RPMI8226 (cell line): ENCODE results near the gene MRPS26.
"Not testable (repeated sequence)": the region's sequence is repeated elsewhere in the genome, so short reads cannot be mapped to it uniquely, and the experiment has no call there.

Experiments used
- DNase-seq: peaks from one replicate; pipeline ENCODE4 v3.0.0-alpha.2; 2015

Gene MRPS26

GRCh38 chr20:3045816-3046676 is at the start of gene MRPS26:
Gene MRPS26, plus strand, starts transcription at chr20:3046052. Its CDS starts 17 bp downstream, at chr20:3046069.
- DNase-seq: peak; percentile 95

DNA sequence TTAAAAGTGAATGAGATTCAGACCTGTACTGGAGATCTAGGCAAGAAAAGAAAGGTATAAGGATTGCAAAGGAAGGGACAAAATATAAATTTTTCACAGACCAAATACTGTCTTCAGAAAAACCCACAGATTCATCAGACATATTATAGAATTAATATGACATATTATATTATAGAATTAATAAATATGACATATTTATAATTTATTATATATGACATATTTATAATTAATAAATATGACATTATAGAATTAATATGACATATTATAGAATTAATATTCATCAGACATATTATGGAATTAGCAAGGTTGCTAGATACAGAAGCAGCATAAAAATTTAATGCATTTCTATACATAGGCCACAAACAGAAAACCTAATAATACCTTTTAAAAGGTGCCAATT is 47.1 kb upstream of the MRPS26 start:
- no peak for DNase-seq

GRCh38 chr20:3000852-3001523 is 44.9 kb upstream of the MRPS26 start:
- DNase-seq: peak; percentile 72

- no peak for DNase-seq
Observed at GRCh38 chr20:3003416-3003815, 42.4 kb upstream of the MRPS26 start.

GRCh38 chr20:3010985-3011723 is 34.7 kb upstream of the MRPS26 start:
- DNase-seq: no peak

DNA sequence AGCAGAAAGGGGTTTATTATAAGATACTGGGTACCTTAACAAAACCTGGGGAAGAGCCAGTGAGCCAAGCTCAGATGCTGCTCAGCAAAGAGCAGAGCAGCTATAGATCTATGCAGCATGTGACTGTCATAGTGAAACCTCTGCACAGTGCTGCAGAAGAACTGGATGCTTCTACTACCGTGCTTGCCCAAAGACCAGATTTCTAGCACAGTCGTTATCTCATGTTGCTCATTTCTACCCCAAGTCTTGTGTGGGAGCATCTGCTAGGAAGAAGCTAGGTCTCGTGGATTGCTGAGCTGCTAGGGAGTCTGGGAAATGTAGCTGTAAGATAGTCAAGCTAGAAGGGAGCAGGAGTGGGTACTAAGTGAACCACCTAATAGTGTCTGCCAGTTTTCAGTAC is 34.1 kb upstream of the MRPS26 start:
- DNase-seq: no peak

- no peak for DNase-seq
Observed at GRCh38 chr20:3013771-3014170, 32.1 kb upstream of the MRPS26 start.

DNA sequence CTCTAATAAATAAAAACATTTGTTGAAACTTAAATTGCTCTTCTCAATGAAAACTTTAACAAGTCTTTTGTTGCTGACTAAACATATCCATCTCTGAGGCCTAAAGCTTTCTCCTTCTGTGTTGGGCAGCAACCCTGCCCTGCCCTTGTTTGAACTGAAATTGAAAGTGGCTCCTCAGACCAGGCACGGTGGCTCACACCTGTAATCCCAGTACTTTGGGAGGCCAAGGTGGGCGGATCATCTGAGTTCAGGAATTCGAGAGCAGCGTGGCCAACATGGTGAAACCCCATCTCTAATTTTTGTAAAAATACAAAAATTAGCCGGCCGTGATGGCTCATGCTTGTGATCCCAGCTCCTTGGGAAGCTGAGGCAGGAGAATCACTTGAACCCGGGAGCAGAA is 31.7 kb upstream of the MRPS26 start:
- no peak for DNase-seq

DNA sequence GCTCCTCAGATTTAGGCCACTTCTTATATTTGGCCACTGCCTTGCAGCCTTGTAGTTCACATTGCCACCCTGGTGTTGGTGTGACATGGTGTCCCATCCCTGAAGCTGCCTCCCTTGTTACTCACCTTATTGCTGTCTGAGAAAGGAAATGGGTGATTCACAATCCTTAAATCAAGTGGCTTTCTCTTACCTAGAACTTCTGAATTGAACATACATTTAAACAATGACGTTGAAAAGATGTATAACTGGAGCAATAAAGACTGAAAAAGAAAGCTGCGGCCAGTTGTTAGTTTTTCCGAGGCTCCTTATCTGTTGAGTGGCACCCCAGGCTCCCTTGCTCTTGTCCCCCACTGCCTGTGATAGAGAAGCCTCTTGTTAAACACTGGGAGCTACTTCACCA is 31.2 kb upstream of the MRPS26 start:
- no peak for DNase-seq

DNA sequence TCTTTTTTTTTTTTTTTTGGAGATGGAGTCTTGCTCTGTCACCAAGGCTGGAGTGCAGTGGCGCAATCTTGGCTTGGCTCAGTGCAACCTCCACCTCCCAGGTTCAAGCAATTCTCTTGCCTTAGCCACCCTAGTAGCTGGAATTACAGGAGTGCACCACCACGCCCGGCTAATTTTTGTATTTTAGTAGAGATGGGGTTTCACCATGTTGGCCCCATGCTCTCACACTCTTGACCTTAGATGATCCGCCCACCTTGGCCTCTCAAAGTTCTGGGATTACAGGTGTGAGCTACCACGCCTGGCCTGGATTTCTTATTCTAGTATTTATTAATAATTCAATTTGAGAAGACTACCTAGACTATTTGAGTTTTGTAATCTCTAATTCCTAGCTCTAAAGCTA is 30.6 kb upstream of the MRPS26 start:
- DNase-seq: not testable (repeated sequence)

GRCh38 chr20:3021327-3021726 is 24.5 kb upstream of the MRPS26 start:
- DNase-seq: no peak

DNA sequence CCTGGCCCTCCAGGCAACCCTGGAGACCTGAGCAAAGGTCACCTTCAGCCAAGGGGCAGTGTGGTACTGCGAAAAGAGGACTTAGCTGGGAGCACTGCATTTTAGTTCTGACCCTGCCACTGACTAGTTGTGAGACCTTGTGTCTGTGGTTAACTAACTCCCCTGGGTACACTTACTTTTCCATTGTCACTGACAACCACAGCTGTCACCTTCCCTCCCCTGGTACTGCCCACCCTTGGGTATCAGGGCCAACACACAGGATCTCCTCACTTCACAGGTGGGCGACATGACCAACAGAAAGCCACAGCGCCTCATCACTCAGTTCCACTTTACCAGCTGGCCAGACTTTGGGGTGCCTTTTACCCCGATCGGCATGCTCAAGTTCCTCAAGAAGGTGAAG is 24.1 kb upstream of the MRPS26 start:
- DNase-seq: no peak

- not testable (repeated sequence) for DNase-seq
Observed at GRCh38 chr20:3022559-3023490, 23.0 kb upstream of the MRPS26 start.

DNA sequence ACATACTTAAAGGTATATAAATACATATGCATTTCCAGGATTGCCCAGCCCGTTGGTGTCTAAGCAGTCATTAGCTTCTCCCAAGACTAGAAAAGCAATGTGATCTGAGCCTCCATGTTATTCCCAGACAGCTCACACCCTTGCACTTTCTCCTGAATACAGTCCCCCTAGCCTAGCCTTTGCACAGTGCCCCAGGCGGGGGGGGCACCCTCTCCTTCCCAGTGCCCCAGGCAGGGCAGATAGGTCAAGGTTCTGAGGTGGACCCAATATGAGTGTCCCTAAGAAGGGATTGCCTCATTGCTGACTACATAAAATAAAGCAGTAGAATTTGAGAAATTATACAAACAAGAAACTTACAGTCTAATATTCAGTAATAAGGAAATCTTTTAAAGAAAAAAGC is 17.9 kb upstream of the MRPS26 start:
- no peak for DNase-seq

DNA sequence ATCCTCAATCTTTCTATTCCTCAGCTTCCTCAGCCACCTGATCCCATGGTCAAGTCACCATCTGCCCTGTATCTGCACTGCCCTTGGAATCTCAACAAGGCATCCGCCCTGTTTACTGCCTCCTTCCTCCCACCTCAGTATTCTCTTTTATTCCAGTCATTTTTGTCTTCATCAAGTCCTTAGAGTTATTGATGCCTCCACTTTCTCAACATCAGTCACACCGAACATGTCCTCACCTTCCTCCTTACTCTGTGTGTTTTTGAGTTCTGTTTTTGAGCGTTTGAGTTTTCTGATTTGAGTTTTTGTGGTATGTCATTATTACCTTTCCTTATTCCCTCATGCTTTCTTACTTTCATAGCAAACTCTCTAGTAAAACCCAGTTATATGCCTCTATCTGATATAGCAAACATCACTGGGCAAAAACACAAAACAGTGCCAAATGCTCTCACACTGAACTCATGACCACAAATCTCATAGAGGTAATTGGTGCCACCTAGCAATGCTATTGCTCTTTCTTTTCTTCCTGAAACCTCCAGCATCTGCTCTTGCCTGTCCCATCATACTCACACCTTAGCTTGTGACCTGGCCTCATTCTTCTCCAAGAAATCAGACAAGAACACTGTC is 14.2 kb upstream of the MRPS26 start:
- no peak for DNase-seq

GRCh38 chr20:3032624-3033023 is 13.2 kb upstream of the MRPS26 start:
- no peak for DNase-seq

- DNase-seq: no peak
Observed at GRCh38 chr20:3037654-3038053, 8.2 kb upstream of the MRPS26 start.

- DNase-seq: no peak
Observed at GRCh38 chr20:3038454-3038853, 7.4 kb upstream of the MRPS26 start.

DNA sequence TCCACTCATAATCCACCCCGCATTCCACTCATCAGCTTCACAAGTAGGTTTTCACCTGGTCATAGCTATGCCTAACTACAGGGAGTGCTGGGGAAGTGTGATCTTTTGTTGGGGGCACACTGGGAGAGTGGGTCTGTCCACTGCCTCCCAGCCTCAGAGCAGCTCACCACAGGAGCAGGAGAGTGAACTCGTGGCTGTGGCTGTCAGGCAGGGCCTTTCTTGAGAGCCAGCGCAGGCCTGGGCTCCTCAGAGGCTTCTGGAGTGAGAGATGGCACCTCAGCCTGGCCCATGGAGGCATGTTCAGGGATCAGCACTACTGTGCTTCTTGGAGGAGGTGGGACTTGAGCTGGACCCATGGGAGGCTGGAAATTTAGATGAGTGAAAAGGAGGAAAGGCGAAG is 6.4 kb upstream of the MRPS26 start:
- no peak for DNase-seq

- no peak for DNase-seq
Observed at GRCh38 chr20:3040086-3040485, 5.8 kb upstream of the MRPS26 start.

DNA sequence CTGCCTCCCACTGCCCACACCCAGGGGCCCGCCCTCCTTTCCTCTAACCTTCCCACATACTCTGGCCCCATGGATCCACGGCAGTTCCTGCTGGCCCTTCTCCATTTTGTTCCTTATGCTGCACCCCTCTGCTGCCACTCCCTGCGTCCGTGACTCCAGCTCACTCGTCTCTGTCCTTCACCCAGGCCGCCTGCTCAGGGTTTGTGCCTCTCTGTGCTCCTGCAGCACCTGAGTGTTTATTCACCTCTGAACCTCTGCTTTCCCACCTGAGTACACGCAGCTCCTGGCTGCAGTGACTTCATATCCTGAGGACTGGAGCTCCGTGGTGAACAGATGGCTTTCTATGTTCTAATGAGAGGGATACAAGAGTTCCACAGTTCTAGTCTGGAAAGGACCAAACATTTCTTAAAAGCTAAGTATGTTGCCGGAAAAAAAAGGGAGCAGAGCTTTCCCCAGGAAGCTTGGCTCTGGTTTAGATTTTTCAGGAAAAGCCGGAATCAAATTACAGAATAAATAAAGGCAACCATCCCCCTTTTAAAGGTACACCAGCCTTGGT is 3.9 kb upstream of the MRPS26 start:
- DNase-seq: no peak

DNA sequence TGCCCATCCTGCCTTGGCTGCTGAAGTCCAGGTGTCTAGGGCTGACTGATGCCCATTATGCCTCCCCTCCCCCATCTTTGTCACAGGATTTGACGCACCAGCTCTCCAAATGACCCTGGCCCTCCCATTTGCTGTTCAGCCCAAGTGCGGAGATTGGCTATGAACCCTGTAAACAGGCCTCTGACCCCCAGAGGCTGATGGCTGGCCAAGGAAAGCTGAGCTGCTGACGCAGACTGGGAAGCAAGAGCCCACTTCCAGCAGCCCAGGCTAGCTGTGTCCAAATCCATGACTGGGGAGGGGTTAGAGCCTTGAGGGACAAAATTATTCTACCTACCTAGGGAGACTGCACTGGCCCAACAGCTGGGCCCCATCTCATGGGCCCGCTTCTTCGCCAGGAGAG is 3.2 kb upstream of the MRPS26 start:
- no peak for DNase-seq
